PC-9 (cell line): Measurements from ENCODE around the gene ZNF595.

Experiments used
- EZH2 ChIP-seq: fragments of 200-600 bp; sonication (generic); IDR thresholded peaks from 2 replicates; pipeline ENCODE4 v1.8.0; 2017; ENCODE audit warnings: antibody characterized with exemption, low read depth
- TF ChIP-seq, protein P1 (sequence below): fragments of 200-600 bp; sonication (generic); conservative IDR thresholded peaks from 2 replicates; pipeline ENCODE4 v1.6.1; 2017; ENCODE audit warnings: mixed run types, antibody characterized with exemption, mild to moderate bottlenecking, moderate library complexity

DNA sequence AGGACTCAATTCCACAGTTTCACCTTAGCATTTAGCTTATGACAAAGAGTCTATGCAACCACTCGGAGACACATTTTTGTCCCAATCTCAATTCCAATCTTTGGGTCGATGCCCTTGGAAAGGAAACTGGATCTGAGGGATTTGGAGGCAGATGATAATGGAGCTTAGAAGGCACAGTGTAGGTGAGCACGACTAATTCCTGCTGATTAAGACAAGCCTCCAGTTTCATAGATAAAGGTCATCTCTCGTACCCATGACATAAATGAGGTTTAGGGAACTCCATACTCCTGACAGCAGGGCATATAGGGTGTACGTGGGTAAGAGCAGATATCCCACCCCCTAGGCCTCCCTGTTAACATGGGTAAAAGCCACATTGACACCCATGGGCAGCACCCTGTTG is 46.7 kb downstream of the ZNF595 start:
- TF ChIP-seq, protein P1, sequence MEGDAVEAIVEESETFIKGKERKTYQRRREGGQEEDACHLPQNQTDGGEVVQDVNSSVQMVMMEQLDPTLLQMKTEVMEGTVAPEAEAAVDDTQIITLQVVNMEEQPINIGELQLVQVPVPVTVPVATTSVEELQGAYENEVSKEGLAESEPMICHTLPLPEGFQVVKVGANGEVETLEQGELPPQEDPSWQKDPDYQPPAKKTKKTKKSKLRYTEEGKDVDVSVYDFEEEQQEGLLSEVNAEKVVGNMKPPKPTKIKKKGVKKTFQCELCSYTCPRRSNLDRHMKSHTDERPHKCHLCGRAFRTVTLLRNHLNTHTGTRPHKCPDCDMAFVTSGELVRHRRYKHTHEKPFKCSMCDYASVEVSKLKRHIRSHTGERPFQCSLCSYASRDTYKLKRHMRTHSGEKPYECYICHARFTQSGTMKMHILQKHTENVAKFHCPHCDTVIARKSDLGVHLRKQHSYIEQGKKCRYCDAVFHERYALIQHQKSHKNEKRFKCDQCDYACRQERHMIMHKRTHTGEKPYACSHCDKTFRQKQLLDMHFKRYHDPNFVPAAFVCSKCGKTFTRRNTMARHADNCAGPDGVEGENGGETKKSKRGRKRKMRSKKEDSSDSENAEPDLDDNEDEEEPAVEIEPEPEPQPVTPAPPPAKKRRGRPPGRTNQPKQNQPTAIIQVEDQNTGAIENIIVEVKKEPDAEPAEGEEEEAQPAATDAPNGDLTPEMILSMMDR, result no peak
- no peak for TF ChIP-seq EZH2
